ENCODE measurements around the gene PFN3.
"Not testable (repeated sequence)": the region's sequence is repeated elsewhere in the genome, so short reads cannot be mapped to it uniquely, and the experiment has no call there.

PFN3 gene

GRCh38 chr5:177390363-177391300, 9.8 kb downstream of the PFN3 start:
- DNase-seq, result peak; percentile 92

DNA sequence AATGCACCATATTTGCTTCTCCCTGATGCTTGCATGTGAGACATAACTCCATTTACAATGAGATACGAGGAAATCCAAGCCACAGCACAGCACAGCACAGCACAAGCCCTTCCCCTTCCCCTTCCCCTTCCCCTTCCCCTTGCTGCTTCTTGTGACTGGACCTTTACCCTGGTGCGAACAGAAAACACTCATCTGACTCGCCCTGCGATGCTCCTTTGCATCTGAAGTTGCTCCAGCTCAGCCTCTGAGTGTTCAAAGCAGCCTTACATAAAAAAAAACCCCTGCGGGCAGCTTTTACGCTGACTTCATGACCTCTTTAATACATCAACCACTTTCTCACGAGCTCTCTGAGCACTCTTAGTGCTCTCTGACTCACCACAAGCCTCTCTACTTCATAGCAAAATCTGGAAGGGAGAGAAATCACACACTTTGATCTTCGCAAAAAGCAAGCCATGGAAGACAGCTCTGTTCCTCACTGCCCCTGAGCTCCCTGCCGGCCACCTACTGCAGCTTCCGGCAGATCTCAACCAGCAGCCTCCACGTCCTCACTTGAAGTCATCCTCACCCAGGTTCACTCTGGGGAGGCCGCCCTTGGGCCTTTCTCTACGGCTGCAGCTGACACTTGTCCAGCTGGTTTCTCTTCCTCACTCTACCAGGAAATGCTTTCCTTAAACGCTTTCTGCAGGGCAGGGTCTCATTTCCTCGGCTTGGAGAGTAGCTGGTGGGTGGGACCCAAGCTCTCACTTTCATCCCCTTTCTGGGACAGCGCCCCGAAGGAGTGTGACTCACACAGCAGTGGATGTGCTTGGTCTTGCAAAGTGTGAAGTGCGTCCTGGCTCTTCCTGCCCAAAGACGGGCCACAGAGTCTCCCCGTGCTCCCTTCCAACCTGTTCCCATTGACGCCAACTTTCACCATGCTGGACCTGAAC, 11.0 kb downstream of the PFN3 start:
- peak; percentile 83 for DNase-seq

- DNase-seq, result no peak
These were observed 11.9 kb downstream of the PFN3 start for GRCh38 chr5:177388521-177389052.

DNA sequence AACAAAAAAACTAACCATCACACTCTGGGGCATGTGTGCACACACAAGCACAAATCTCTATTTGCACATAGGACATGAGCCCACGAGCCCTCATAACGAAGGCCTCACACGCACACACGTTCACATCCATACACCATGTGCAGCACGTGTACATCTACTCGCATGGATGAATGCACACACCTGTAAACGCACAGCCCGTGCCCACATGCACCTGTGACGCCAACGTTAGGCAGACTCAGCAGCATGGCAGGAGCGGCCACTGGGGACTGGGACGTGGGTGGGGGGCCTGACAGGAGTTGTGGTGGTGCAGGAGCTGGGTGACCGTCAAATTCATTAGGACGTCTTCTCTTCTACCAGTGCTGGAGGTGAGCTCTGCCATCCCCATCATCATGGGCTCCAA, 13.1 kb downstream of the PFN3 start:
- DNase-seq, result no peak

DNA sequence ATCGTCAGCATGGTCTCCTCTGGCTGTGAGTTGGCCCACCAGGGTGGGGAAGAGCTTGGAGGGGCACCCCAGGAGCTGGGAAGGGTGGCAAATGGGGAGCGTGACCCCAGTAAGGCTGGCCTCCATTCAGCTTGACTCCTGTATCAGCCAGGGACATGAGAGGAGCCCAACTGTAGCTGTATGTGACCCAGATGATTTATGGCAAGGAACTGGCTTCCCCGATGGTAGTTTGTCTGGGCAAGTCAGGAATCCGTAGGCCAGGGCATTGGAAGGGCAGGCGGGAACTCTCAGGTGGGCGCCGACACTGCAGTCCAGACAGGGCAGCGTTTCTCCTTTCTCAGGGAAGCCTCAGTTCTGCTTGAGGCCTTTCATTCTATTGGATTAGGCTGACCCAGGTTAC, 13.9 kb downstream of the PFN3 start:
- no peak for DNase-seq

DNA sequence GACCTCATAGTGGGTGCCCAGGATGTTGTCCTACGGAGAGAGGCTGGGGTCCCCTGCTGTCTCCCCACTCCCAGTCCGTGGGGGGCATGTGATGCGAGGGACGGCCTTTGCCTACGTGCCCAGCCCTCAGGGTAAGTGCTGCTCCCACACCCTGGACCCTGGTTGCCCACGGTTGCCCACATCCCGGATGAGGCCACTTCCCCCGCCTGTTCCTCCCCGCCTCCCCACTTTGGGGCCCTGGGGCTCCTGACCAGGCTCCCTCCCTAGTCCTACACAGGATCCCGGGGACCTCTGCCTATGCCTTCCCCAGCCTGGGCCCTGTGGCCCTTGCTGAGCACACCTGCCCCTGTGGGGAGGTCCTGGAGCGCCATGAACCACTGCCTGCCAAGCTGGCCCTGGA, 14.7 kb downstream of the PFN3 start:
- DNase-seq, result no peak

GRCh38 chr5:177384134-177384533, 16.3 kb downstream of the PFN3 start, which contains the start of gene SLC34A1:
TSS of gene SLC34A1 (plus strand) at chr5:177384434. CDS start at chr5:177385742, 1,308 bp downstream.
- no peak for DNase-seq

DNA sequence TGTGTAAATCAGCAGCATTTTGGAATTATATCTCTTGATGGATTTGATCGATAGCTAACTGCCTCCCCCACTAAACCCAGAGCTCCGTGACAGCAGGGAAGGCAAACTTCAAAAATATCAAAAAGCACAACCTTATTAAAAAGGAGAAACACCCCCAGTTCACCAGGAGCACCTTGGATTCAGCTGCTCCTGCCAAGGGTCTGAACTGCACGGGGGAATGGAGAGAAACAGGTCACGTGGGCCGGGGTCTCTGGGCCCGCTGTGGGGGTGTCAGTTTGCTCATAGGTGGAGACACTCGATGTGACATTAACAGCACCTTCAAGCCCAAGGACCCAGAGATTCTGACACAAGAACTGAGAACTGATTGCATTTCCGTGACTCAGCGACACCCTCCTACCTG, 17.3 kb downstream of the PFN3 start:
- DNase-seq, result no peak

GRCh38 chr5:177382423-177383029, 17.9 kb downstream of the PFN3 start:
- no peak for DNase-seq

- DNase-seq, result no peak
These were observed 19.7 kb downstream of the PFN3 start for GRCh38 chr5:177380805-177381126.

DNA sequence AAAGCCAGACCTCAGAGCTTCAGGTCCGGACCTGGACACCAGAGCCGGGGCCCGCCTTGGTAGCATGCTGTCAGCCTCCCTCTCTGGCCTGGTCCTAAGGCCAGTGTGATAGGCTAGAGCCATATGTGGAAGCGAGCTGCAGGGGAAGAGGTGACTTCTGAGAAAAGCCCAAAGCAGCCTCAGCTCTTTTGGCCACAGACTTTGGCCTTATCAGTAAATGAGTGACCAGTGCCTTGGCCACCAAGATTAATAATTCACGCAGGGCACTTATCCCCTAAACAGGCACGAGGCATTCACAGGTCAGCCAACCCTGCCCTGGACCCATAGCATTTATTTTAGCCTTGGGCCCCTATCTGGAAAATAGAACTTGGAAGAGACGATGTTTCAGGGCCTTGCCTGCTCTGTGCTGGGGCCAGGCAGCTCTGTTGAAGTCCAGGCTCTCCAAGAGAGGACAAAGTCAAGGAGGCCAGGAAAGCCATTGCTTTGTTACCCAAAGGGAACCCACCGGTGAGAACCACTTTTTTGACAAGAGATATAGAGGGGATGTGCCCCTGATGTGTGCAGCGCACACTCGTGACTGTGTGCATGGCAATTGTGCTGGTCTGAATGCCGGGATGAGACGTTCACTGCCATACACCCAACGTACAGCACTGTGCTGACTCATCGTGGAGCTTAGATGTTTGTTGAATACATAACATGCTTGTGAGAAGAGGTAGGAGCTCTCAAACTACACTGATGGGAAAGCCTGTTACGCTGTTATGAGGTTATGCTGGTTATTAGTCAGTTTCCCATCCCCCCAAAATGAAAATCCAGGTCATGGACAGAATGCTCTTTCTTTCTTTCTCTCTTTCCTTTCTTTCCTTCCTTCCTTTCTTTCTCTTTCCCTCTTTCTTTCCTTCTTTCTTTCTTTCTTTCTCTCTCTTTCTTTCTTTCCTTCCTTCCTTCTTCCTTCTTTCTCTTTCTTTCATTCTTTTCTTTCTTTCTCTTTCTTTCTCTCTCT, 21.3 kb downstream of the PFN3 start:
- DNase-seq, result peak; percentile 68

- DNase-seq, result no peak
These were observed 22.3 kb downstream of the PFN3 start for GRCh38 chr5:177377851-177378776.

DNA sequence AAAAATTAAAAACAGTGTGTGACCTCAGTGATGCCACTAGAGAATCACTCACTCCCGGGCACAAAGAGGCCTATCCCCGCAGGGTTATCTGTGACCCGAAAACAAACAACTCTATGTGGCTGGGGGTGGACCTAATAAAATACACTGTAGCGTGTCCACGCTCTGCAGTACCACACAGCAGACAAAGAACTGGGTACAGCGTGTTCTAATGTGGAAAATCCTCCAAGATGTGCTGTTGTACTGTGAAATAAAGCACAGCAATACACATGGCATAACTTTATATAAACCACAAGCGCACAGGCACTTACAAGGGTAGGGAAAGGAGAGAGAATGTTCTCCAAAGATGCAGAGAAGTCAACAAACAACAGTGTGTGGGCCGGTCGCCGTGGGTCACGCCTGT, 24.4 kb downstream of the PFN3 start:
- DNase-seq, result no peak

DNA sequence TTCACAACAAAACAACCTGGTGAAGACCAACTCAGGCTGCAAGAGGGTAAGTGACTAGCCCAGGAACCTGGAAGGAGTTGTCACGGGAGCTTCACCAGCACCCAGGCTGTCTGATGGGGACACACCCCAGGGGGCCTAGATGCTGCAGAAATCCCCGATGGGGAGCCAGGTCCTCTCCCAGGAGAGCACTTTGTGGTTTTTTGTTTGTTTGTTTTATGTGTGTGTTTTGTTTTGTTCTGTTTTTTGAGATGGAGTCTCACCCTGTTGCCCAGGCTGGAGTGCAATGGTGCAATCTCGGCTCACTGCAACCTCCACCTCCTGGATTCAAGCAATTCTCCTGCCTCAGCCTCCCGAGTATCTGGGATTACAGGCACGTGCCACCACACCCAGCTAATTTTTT, 24.9 kb downstream of the PFN3 start:
- not testable (repeated sequence) for DNase-seq

DNA sequence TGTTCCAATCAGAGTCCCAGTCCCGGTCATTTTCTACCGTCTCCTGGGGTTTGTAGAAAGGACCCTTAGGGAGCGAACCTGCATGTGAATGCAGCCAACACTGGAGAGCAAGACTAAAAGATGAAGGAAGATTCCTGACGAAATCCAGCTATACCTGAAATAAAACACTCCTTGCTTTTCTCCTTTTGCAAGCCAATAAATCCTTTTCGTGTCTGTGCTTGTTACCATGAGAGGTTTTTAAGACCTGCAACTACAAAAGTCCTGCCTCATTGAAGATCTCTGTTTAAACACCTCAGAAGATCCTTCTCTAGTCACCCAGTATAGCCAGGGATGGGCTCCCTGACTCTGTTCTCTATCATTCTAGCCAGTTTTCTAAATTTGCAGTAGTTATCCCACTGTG, 26.2 kb downstream of the PFN3 start:
- DNase-seq, result no peak

GRCh38 chr5:177373806-177374205, 26.7 kb downstream of the PFN3 start:
- no peak for DNase-seq

DNA sequence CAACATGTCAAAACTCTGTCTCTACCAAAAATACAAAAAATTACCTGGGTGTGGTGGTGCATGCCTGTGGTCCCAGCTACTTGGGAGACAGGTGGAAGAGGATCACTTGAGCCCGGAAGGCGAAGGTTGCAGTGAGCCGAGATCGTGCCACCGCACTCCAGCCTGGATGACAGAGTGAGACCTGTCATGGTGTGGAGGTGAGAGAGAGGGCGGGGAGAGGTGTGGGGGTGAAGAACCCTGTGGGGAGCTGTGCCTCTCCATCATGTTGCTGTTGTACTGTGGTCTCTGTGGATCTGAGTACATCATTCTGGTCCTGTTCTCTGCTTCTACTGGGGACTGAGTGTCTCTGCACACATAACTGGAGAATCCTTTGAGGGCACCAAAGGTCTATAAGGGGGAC, 27.6 kb downstream of the PFN3 start:
- DNase-seq, result no peak

DNA sequence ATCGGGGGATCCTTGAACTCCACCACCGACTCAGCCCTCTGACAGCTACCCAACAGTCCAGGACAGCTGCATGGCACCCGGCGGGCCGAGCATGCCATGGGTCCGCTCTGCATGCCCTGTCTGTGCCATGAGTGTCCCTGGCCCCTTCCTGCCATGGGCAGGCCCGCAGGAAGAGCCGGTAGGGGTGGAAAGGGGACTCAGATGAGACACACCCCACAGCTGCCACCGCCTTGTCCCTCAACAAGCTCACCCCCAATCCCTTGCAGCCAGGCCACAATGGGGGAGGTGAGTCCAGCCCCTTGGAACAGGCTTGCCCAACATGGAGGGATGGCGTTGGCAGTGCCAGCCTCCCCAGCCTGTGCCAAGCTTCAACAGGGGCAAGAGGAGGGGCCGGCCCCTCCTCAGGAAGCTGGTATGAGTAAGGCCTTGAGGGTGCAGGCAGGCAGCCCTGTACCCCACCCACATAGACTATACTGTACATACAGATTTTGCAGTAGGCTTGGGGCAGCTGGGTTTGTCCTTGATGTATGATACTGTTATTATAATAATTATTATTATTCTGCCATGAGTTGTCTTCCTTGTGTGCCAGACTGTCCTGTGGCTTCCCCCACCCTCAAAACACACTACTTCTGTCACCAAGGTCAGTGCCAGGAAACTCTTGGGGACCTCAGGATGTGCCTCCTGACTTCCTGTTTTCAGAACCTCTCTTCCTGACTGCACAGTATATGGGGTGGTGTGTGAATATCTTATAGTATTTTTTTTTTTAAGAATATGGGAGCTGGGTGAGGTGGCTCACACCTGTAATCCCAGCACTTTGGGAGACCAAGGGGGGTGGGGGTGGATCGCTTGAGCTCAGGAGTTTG, 28.2 kb downstream of the PFN3 start:
- DNase-seq, result peak; percentile 65
